Measurements from ENCODE around the gene SFMBT1.

DNA sequence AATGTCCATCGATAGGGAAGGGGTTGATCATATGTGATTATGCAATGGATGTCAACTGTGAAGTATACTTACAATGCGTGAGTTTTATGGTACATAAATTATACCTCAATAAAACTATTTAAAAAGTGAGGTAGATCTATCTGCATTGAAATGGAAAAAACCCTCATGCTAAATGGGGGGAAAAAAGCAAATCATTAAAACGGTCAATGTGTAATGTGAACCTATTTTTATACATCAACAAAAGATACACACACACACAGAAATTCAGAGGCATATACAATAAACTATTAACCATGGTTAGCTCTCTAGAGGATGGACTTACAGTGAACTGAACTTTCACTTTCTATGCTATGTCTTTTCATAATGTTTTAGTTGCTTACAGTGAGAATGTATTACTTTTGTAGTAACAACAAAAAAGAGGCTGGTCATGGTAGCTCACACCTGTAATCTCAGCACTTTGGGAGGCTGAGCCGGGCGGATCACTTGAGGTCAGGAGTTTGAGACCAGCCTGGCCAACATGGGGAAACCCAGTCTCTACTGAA lies 171.6 kb downstream of the SFMBT1 start:
- TF ChIP-seq EZH2 (IDR thresholded peaks at IDR 0.05) (no peak), POLR2AphosphoS5 (IDR thresholded peaks at IDR 0.05; ENCODE audit: low read depth, low read length) (no peak), SIN3A (IDR thresholded peaks at IDR 0.05; ENCODE audit: low read depth) (no peak), SP1 (IDR thresholded peaks at IDR 0.05; ENCODE audit: low read depth) (no peak), POLR2A (IDR thresholded peaks at IDR 0.05; ENCODE audit: borderline replicate concordance, extremely low read depth, insufficient read depth, insufficient read length) (no peak), YY1 (IDR thresholded peaks at IDR 0.05; ENCODE audit: extremely low read depth, insufficient replicate concordance, low read depth, low read length) (no peak), CBX3 (IDR thresholded peaks at IDR 0.05; ENCODE audit: low read depth) (no peak)
- TF ChIP-seq, protein P1, sequence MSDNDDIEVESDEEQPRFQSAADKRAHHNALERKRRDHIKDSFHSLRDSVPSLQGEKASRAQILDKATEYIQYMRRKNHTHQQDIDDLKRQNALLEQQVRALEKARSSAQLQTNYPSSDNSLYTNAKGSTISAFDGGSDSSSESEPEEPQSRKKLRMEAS (IDR thresholded peaks at IDR 0.05): no peak
- TF ChIP-seq, protein P2, sequence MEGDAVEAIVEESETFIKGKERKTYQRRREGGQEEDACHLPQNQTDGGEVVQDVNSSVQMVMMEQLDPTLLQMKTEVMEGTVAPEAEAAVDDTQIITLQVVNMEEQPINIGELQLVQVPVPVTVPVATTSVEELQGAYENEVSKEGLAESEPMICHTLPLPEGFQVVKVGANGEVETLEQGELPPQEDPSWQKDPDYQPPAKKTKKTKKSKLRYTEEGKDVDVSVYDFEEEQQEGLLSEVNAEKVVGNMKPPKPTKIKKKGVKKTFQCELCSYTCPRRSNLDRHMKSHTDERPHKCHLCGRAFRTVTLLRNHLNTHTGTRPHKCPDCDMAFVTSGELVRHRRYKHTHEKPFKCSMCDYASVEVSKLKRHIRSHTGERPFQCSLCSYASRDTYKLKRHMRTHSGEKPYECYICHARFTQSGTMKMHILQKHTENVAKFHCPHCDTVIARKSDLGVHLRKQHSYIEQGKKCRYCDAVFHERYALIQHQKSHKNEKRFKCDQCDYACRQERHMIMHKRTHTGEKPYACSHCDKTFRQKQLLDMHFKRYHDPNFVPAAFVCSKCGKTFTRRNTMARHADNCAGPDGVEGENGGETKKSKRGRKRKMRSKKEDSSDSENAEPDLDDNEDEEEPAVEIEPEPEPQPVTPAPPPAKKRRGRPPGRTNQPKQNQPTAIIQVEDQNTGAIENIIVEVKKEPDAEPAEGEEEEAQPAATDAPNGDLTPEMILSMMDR (IDR thresholded peaks at IDR 0.05 in 2 of 3, conservative IDR thresholded peaks at IDR 0.05 in 1 of 3; ENCODE audit: borderline replicate concordance in 1 of 3, insufficient read depth in 1 of 3, low read depth in 2 of 3, low read length in 2 of 3): no peak
